ENCODE measurements around the gene BUD31. TPM values are rescaled to one million over a fixed set of nuclear protein-coding genes. Genes with fewer than 3 reads are reported as not detected.

The BUD31 gene
- polyA plus RNA-seq, 1 experiment = 82.3 TPM

GRCh38 chr7:99451936-99452335, 43.2 kb downstream of the BUD31 start:
- Histone ChIP-seq H3K4me3 (ENCODE audit: low read depth, low read length) (no peak overlapping the region), H3K9me3 (ENCODE audit: control insufficient read depth, insufficient read depth, low read length) (no peaks in the 10 kb centered on the region), H3K27me3 (ENCODE audit: control insufficient read depth, insufficient read depth, low read length) (no peaks in the 10 kb centered on the region), H3K27ac (ENCODE audit: low read depth, low read length) (no peak overlapping the region)
- TF ChIP-seq CTCF (IDR thresholded peaks at IDR 0.05; ENCODE audit: low read depth, low read length) = no peak
- ChIA-PET CTCF (no interaction called here), POLR2A (no interaction called here)
- no peak for DNase-seq (ENCODE audit: low read depth, low spot score)

- Histone ChIP-seq H3K9me3 (ENCODE audit: control insufficient read depth, insufficient read depth, low read length) (no peaks in the 10 kb centered on the region), H3K27ac (ENCODE audit: low read depth, low read length) (no peak overlapping the region), H3K27me3 (ENCODE audit: control insufficient read depth, insufficient read depth, low read length) (no peaks in the 10 kb centered on the region), H3K4me3 (ENCODE audit: low read depth, low read length) (no peak overlapping the region)
- CTCF ChIA-PET = no interaction called here
- TF ChIP-seq CTCF (IDR thresholded peaks at IDR 0.05; ENCODE audit: low read depth, low read length) = no peak
- DNase-seq (ENCODE audit: low read depth, low spot score) = no peak
- POLR2A ChIA-PET = no interaction called here
These were observed 43.8 kb downstream of the BUD31 start for GRCh38 chr7:99452541-99452940.

GRCh38 chr7:99453105-99453504, 44.3 kb downstream of the BUD31 start:
- Histone ChIP-seq H3K27ac (ENCODE audit: low read depth, low read length) (no peak overlapping the region), H3K9me3 (ENCODE audit: control insufficient read depth, insufficient read depth, low read length) (no peaks in the 10 kb centered on the region), H3K27me3 (ENCODE audit: control insufficient read depth, insufficient read depth, low read length) (no peaks in the 10 kb centered on the region), H3K4me3 (ENCODE audit: low read depth, low read length) (no peak overlapping the region)
- ChIA-PET POLR2A (no interaction called here), CTCF (no interaction called here)
- no peak for TF ChIP-seq CTCF (IDR thresholded peaks at IDR 0.05; ENCODE audit: low read depth, low read length)
- DNase-seq (ENCODE audit: low read depth, low spot score) = no peak

GRCh38 chr7:99455874-99456273, 47.1 kb downstream of the BUD31 start:
- ChIA-PET CTCF (no interaction called here), POLR2A (no interaction called here)
- H3K27me3 ChIP-seq (ENCODE audit: control insufficient read depth, insufficient read depth, low read length) = no peaks in the 10 kb centered on the region
- DNase-seq (ENCODE audit: low read depth, low spot score) = no peak
- no peak overlapping the region for H3K27ac ChIP-seq (ENCODE audit: low read depth, low read length)
- no peak overlapping the region for H3K4me3 ChIP-seq (ENCODE audit: low read depth, low read length)
- no peaks in the 10 kb centered on the region for H3K9me3 ChIP-seq (ENCODE audit: control insufficient read depth, insufficient read depth, low read length)
- TF ChIP-seq CTCF (IDR thresholded peaks at IDR 0.05; ENCODE audit: low read depth, low read length) = no peak

GRCh38 chr7:99456288-99456687, 47.5 kb downstream of the BUD31 start:
- H3K27me3 ChIP-seq (ENCODE audit: control insufficient read depth, insufficient read depth, low read length) = no peaks in the 10 kb centered on the region
- no peak overlapping the region for H3K27ac ChIP-seq (ENCODE audit: low read depth, low read length)
- no peaks in the 10 kb centered on the region for H3K9me3 ChIP-seq (ENCODE audit: control insufficient read depth, insufficient read depth, low read length)
- POLR2A ChIA-PET = no interaction called here
- no peak overlapping the region for H3K4me3 ChIP-seq (ENCODE audit: low read depth, low read length)
- no peak for TF ChIP-seq CTCF (IDR thresholded peaks at IDR 0.05; ENCODE audit: low read depth, low read length)
- CTCF ChIA-PET = interaction anchor here (0.5 kb wide), 1 partner anchor 597 kb away, joined by 6 read pairs; no protein-coding TSS in a partner anchor
- no peak for DNase-seq (ENCODE audit: low read depth, low spot score)
